Left hindlimb (tissue), 1 donor: ENCODE data around the gene LLCFC1.
"Not testable (repeated sequence)": the region's sequence is repeated elsewhere in the genome, so short reads cannot be mapped to it uniquely, and the experiment has no call there.

Experiments
- DNase-seq: peaks from one replicate; pipeline ENCODE4 v3.0.0-alpha.2; 2018

Gene LLCFC1

DNA sequence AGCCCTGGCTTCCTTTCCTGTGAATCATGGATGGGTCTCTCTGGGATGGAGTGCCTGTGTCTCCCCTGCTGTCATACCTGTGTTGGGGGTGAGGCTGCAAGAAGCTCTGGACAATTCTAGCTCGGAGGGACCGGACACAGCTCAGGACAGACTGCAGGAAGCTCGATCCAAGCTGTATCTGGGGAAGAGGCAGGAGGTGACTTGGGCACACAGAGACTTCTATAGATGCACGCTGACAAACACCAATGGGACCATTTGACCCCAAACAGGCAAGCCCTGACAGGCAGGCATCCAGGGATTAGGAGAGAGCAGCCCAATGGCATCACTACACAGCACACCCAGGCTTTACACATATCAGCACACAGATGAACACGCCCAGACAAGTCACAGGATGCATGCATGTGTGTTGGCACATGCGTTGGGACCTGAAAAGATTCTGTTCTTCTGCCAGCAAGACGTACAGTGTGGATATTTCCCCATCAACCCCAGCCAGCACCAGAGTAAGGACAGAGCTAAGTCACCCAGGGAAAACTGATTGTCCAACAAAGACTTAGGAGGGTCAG, 4.5 kb downstream of the LLCFC1 start:
- no peak for DNase-seq

DNA sequence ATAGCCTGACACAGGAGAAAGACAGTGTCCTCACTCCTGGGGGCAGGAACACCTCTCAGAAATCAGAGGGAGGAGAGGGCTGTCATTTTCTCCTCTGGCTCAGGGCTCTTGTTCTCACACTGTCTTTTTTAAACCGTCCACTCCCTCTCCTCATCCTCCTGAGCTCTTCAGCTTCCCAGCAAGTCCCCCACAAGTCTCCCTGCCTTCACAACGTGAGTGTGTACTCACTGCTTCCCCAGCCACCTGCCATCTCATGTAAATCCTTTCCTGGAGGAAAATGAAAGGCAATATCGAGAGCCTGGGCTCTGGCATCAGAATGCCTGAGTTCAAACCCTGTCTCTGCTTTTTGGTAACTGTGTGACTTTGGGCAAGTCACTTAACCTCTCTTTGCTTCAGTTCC, 5.7 kb downstream of the LLCFC1 start:
- DNase-seq: no peak

DNA sequence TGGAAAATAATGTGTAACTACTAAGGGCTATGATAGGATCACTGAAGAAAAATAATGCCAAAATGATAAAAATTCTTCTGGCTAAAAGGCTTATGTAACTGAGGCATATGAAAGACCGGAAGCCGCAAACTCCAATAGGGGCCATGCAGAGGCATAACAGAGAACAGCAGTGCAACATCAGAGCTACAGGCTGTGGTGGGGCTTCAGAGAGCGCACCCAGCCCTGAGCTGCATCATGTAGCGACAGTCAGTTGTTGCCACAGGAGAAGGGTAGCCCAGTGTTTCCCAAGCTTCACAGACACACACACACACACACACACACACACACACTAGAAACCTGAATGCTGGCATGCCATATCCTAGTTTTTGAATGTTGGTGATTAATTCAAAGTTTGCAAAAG, 9.3 kb downstream of the LLCFC1 start:
- no peak for DNase-seq

GRCh38 chr7:142950235-142950634, 11.0 kb downstream of the LLCFC1 start:
- DNase-seq: no peak

GRCh38 chr7:142954680-142955268, 15.5 kb downstream of the LLCFC1 start:
- no peak for DNase-seq

GRCh38 chr7:142956951-142957623, 17.8 kb downstream of the LLCFC1 start:
- DNase-seq: no peak

- no peak for DNase-seq
Measured at GRCh38 chr7:142957723-142958122, 18.4 kb downstream of the LLCFC1 start.

- no peak for DNase-seq
Measured at GRCh38 chr7:142959202-142959601, 19.9 kb downstream of the LLCFC1 start.

DNA sequence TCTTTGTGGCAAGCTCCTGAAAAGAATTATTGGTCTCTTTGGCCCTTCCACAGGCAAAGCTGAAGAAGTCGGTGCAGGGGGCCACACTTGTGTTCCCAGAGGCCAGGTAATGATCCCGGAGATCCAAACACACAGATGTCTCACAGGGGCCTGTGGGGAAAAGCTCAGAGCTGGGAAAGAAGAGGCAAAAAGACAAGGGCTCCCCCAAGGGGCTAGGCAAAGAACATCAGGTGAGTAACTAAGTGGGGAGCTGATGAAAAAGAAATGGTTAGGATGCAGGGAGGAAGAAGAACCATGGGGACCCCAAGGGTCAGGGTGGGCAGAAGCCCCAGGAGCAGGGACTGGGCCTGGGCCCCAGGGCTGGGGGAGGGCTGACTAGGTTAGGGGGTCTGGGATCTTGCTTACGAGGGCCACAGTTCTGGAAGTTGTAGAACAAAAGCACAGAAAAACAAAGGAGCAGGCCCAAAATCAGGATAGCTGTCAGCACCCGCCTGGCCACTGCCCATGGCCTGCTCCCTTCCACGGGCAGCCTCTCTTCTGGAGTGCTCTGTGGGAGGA, 21.8 kb downstream of the LLCFC1 start:
- no peak for DNase-seq

GRCh38 chr7:142961595-142961972, 22.3 kb downstream of the LLCFC1 start:
- no peak for DNase-seq

DNA sequence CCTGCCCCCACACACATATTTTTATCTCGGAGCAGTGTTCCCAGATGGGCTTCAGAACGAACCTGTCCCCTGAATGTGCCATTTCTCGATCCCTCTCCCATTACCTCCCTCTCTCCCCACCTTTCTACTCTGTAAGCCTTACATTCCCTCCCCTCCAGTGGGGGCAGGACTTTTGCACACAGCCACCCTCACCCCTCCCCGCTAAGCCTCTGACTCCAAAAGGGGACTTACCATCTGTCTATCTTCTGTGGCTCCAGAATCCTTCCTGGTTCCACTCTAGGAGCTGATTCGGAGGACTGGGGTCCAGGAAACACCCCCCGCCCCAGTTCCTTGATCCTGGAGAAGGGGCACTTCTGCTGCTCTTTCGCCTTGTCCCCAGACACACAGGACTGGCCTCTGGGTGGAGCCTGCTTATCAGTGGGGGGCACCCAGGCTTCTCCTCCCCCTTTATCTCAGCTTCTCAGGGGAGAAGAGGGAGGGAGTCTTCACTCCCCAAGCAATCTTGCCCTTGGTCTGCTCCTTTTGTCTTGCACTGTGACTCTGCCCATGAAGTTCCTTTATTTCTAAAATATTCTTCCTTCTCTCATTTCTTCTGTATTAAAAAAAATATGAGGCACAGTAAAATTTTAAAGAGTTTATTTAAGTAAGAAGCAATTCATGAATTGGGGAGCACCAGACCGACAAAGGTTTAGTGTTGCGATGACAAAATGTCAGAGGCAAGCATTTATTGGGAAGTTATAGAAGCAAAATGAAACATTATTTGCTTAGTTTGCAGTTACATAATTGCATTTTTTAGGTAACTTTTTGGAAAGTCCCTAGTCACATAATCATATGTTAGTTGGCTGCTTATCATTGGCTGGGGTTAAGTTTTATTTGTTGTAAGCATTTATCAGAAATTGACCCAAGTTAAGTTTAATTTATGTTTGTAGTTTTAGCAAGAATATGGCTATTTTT, 23.0 kb downstream of the LLCFC1 start, which contains the start of gene KEL:
KEL (minus strand) TSS at position 391 of the 954 bp plus-strand sequence; CDS start at position 234, 157 bp downstream.
- DNase-seq: no peak

DNA sequence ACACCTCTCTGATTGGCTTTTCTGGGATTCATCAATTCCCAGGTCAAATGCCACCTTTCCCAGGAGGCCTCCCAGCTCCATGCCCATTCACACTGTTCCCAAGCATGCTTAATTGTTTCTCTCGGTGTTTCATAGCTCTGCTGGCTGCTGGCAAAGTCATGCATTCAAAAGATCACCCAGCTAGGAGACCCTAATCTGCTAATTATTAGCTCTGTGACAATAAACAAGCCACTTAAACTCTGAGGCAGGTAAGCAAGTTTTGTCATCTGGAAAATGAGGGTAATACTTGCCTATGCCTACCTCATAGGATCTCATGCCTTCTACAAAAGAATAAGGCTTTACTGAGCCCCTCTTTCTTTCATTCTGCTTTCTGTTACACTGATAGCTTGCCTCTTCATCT, 23.7 kb downstream of the LLCFC1 start:
- DNase-seq: no peak

- no peak for DNase-seq
Measured at GRCh38 chr7:142963993-142964392, 24.7 kb downstream of the LLCFC1 start.

DNA sequence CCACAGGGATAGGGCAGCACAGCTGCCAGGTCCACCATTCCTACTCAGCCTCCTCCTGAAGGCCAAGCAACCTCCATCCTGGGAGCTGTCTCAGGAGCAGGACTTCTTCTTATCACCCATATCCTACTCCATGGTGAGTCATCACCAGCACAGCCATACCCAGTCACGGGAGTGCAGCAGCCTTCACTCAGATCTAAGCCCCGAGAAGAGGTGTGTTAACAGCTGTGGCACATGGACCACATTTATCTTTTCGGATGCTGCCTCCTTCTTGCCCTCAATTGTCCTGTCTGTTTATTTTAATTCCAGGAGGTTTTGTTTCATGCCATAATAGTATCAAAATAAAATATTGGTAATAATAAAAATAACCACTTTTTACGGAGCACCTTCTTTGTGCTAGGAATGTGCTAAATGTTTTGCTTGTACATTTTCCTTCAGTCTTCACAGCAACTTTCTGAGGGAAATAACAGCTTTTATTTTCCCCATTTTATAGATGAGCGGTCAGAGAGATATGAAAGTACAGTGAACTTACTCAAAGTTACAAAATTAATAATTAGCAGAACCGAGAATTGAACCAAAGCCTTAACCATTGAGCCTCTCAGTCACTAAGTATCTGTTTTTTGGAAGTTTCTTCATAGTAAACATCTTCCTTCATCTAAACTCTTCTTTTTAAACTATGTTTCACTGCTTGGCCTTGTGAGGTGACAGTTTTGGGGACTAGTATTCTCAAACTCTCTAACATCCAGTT, 25.4 kb downstream of the LLCFC1 start:
- no peak for DNase-seq

DNA sequence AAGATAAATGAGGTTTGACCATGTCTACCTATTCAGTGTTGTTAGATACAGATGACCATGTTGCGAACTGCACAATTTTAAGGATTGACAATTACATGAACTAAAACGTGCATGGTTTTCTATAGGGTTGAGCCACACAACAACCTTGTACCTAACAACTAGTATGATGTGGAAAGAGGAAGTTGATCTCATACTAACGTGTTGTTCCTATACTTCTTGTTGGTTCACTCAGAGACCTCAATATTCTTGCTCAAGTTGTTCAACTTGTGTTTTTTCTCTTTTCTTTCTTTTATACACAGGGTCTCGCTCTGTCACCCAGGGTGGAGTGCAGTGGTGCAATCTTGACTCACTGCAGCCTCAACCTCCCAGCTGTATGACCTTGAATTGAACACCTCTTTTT, 28.9 kb downstream of the LLCFC1 start:
- no peak for DNase-seq

DNA sequence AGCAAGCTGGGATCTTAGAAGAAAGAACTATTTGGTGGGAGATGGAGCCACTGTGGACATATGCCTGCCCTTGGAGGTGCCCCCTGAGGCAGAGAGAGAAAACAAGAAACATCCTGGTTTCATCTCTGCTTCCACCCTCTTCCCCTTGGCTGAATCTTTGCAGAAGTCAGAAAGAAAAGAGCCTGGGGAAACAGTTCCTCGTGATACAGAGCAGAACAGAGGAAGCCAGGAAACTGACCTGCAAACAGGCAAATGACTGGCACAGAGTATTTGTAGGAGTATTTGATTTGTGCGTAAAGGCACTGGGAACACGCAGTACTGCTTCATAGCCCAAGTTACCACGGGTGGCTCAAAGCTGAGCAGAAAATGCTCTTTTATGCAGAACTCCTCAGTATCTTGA, 29.9 kb downstream of the LLCFC1 start:
- DNase-seq: no peak

DNA sequence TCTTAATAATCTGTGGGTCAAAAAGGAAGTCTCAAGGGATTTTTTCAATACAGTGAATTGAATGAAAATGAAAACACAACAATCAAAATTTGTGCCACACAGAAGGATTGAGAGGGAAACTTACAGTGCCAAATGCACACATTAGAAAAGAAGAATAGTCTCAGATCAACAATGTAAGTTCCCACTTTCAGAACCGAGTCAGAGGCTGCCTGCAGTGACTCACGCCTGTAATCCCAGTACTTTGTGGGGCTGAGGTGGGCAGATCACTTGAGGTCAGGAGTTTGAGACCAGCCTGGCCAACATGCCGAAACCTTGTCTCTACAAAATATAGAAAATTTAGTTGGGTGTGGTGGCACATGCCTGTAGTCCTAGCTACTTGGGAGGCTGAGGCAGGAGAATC, 35.3 kb downstream of the LLCFC1 start:
- DNase-seq: no peak

- not testable (repeated sequence) for DNase-seq
Measured at GRCh38 chr7:142978402-142978801, 39.1 kb downstream of the LLCFC1 start.

DNA sequence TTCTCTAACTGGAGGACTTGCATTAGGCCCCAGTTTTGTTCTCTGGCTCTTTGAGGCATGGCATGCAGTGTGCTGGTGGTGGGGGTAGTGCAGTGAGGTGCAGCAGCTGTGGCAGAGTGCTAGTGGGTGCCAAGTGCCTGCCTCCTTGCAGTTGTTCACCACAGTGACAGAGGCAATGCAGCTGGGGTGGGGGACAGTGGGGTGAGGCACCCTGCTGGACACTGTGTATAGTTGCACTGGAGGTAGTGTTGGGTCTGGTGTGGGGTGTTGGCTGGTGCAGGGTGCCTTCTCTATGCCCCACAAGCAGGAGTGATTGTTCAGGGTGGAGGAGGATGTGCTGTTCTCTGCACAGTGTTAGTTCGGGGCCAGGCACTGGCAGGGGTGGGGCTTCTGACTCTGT, 44.5 kb downstream of the LLCFC1 start:
- no peak for DNase-seq

GRCh38 chr7:142984297-142984696, 45.0 kb downstream of the LLCFC1 start:
- DNase-seq: no peak
